Fibroblast of villous mesenchyme (primary cell): ENCODE measurements around the gene DENND2D. TPM values are rescaled to one million over a fixed set of nuclear protein-coding genes. Genes with fewer than 3 reads are reported as not detected.

Experiments used
- DNase-seq: peaks from one replicate; pipeline ENCODE4 v3.0.0-alpha.2; 2010; ENCODE audit warnings: low read depth
- H3K4me3 ChIP-seq: 2 replicates; pipeline ENCODE4 v1.5.1; 2011; ENCODE audit warnings: low read depth, mild to moderate bottlenecking, low read length
- total RNA-seq: library from RNA; depleted of rRNA; stranded (reverse); fragments of >200 nt; gene quantifications from 2 replicates; pipeline ENCODE4 v1.2.3, GENCODE V29; 2012
- TF ChIP-seq, protein P1 (sequence below): IDR thresholded peaks from 2 replicates; pipeline ENCODE4 v1.5.1; 2012; ENCODE audit warnings: low read depth, mild to moderate bottlenecking, low read length; ENCODE audit not compliant: insufficient read depth

DENND2D gene
- total RNA-seq, 1 donor: 4.3 TPM

DNA sequence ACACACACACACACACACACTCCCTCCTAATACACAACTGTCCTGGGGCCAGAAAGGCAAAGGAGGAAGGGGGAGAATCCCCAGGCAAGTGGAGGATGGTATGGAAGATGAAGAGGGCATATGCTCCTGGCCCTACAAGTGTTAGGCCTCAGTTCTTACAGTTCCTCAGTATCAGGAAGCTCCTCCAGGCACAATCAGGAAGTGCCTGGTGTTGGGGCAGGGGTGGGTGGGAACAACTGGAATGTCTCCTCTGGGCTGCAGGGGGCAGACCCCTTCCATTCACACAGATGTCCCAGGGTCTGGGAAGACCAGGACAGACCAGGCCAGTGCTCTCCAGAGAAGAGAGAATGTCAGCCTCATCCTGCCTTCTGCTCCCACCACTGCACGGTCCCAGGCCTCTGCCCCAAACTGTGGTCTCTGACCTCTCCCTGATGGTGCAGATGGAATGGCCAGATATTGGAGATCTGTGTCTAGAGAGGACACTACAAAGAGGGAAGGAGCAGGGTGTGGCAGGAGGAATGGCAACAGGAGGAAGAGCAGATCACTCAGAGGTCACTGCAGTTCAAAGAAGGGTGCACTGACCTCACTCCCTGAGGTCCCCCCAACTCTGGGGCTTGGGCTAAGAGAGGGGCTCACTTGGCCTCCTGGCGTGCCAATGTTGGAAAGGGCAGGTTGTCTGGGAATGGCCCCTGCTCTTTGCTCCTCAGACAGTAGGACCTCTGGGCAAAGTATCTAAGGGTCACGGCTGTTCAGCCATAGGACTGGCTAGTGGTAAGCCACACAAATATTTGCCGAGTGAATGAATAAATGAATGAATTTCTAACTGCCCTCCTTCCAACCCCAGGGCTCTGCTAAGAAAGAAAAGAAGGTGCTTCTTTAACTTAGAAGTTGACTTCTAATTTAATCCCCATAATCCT lies 2.5 kb upstream of the DENND2D start:
- peak overlapping the region; percentile 65 for H3K4me3 ChIP-seq
- TF ChIP-seq, protein P1, sequence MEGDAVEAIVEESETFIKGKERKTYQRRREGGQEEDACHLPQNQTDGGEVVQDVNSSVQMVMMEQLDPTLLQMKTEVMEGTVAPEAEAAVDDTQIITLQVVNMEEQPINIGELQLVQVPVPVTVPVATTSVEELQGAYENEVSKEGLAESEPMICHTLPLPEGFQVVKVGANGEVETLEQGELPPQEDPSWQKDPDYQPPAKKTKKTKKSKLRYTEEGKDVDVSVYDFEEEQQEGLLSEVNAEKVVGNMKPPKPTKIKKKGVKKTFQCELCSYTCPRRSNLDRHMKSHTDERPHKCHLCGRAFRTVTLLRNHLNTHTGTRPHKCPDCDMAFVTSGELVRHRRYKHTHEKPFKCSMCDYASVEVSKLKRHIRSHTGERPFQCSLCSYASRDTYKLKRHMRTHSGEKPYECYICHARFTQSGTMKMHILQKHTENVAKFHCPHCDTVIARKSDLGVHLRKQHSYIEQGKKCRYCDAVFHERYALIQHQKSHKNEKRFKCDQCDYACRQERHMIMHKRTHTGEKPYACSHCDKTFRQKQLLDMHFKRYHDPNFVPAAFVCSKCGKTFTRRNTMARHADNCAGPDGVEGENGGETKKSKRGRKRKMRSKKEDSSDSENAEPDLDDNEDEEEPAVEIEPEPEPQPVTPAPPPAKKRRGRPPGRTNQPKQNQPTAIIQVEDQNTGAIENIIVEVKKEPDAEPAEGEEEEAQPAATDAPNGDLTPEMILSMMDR: no peak

GRCh38 chr1:111202366-111202706 lies 1.9 kb upstream of the DENND2D start:
- no peak for DNase-seq
- no peak overlapping the region for H3K4me3 ChIP-seq
- TF ChIP-seq, protein P1: no peak

More for the DNA sequence above, 2.5 kb upstream of the DENND2D start:
- no peak for DNase-seq

DNA sequence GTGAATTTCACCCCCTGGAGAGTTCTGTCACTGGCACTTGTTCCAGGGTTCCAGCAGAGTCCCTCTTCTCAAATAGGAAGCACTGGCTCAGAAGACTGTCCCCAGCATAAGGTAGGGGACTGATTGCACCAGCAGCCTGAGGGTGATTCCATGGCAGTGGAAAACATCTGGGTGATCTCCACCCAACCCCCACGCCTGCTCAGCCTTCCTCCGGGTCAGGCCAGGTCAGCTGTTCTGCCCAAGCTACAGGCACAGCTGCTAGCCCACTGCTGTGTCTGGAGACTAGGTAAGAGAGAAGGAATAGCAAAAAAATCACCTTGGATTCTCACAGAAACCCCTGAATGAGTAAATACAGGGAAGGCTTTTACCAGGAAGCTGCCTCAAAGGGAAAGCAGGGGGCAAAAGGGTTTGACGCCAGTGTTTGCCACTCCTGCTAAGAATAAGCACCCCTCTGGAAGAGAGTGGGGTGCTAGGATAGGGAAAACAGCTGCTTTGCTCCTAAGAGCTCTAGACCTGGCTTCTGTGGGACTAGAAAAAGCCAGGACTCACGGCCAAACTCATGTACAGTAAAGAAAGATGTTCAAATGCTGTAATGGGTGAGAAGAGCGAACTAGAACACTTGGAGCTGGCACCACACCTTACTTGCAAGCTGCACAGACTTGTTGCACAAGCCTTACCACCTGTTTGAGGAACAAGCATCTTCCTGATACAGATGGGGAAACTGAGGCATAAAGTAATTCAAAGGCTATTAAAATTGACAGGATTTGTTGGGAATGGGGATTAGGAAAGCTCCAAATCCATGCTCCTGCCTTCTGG lies 1.0 kb upstream of the DENND2D start:
- H3K4me3 ChIP-seq: no peak overlapping the region
- TF ChIP-seq, protein P1: no peak
- peak; percentile 43 for DNase-seq

GRCh38 chr1:111200802-111201161 lies 336 bp upstream of the DENND2D start:
- DNase-seq: no peak
- no peak overlapping the region for H3K4me3 ChIP-seq
- TF ChIP-seq, protein P1: no peak

DNA sequence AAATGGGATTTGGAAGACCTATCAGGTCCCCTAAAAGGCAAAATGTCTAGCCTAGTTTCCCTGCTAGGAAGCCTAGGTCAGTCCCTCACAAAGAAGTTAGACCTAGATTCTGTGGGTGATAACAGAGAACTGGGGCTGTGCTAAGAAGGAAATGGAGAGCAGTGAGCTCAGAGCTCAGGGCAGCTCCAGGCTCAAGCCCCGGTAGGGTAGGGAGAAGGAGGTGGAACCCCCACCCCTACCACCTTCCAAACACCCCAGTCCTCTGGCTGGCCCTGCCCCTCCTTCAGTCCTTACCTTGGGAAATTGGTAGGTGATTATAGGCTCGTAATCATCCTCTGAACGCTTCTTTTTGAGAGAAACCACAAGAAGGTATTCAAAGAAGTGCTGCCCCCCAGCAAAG lies 1.1 kb downstream of the DENND2D start:
- TF ChIP-seq, protein P1: no peak

GRCh38 chr1:111198836-111199235 lies 1.6 kb downstream of the DENND2D start:
- H3K4me3 ChIP-seq: no peak overlapping the region
- TF ChIP-seq, protein P1: no peak
- no peak for DNase-seq

More for the DNA sequence above, 1.1 kb downstream of the DENND2D start:
- DNase-seq: no peak
- H3K4me3 ChIP-seq: no peak overlapping the region
